ENCODE data around the gene GLYAT.

- TF ChIP-seq CTCF (IDR thresholded peaks at IDR 0.05) (no peak), ZFX (IDR thresholded peaks at IDR 0.05; ENCODE audit: borderline replicate concordance) (no peak)
Measured at GRCh38 chr11:58774164-58774593, 42.4 kb upstream of the GLYAT start.
